ENCODE data around the gene EDDM13.
"Not testable (repeated sequence)": the region's sequence is repeated elsewhere in the genome, so short reads cannot be mapped to it uniquely, and the experiment has no call there.

The EDDM13 gene

GRCh38 chr19:56272161-56272798 lies at the start of gene EDDM13:
EDDM13 (plus strand) TSS chr19:56272748; CDS start chr19:56272835, 87 bp downstream.
- no peak for DNase-seq

DNA sequence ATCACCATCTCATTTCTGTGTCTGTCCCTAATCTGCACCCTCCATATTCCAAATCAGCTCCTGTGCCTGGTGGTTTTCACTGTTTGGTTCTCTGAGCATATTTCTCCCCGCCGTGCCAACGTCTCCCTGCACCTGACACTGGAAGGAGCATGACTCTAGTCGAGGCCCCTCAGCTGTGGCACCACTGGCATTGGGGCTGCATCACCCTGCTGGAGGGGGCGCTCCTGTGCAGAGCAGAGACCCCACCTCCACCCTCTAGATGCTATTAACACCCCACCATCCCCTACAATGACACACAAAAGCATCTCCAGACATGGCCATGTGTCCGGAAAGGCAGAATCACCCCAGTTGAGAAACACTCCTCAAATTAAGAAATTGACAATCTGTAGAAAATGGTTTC lies 49.6 kb upstream of the EDDM13 start:
- DNase-seq = no peak

- no peak for DNase-seq
Observed at GRCh38 chr19:56223481-56223880, 49.1 kb upstream of the EDDM13 start.

- DNase-seq = no peak
Observed at GRCh38 chr19:56245121-56245740, 27.3 kb upstream of the EDDM13 start.

GRCh38 chr19:56245764-56246163 lies 26.8 kb upstream of the EDDM13 start:
- DNase-seq = not testable (repeated sequence)

- DNase-seq = peak; percentile 94
Observed at GRCh38 chr19:56248736-56249338, 23.7 kb upstream of the EDDM13 start.

GRCh38 chr19:56252699-56253422 lies 19.7 kb upstream of the EDDM13 start:
- DNase-seq = peak; percentile 92

- DNase-seq = peak; percentile 93
Observed at GRCh38 chr19:56253737-56254136, 18.8 kb upstream of the EDDM13 start.

GRCh38 chr19:56258272-56258671 lies 14.3 kb upstream of the EDDM13 start:
- DNase-seq = no peak

- DNase-seq = no peak
Observed at GRCh38 chr19:56261145-56261544, 11.4 kb upstream of the EDDM13 start.

GRCh38 chr19:56261932-56262331 lies 10.6 kb upstream of the EDDM13 start:
- not testable (repeated sequence) for DNase-seq

- DNase-seq = peak; percentile 31
Observed at GRCh38 chr19:56263319-56263718, 9.2 kb upstream of the EDDM13 start.

DNA sequence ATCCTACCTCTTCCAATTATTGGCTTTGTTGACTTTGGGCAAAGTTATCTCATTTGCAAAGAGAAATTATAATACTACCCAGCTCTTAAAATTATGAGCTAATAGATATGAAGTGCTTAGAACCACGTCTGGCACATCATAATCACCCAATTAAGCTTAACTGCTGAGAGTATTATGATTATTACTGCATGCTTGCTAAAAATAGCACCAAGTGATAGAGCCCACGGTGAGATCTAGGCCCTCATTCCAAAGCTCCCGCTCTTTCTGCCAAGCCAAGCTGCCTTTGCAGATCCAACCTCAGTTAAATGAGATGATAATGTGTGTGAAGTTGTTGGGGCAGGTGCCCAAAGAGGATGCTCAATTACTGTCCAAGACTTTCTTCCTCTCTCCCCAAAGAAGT lies 6.5 kb upstream of the EDDM13 start:
- DNase-seq = no peak

DNA sequence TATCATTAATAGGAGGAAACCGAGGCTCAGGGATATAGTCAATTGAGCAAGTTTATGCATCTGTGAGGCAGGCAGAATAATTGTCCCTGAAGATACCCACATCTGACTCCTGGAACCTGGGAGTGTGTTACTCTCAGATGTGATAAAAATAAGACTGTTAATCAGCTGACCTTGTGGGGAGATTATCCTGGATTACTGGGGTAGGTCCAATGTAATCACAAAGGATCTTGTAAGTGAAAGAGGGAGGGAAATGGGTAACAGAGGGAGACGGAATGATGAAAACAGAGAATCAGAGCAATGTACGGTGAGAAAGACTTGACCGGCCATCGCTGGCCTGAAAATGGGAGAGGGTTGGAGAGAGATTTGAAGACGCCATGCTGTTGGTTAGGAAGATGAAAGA lies 3.2 kb upstream of the EDDM13 start:
- no peak for DNase-seq

- peak; percentile 92 for DNase-seq
Observed at GRCh38 chr19:56270676-56271075, 1.9 kb upstream of the EDDM13 start.

DNA sequence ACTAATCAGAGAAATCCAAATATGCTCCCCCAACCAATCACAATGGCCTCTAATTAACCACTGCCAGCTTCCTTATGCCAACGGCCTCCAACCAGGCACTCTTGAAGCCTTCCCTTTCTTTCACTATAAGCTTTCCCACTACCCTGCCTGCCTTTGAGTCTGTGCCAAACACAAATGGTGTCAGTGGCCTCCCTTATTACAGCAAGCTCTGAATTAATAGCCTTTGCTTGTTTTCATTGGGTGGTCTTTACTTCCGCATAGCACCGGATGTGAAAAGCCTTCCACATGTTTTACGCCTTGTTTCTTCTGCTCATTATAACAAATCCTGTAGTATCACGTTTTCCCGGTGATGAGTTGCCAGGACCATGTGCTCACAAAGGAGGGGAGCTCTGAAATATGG lies 1.4 kb upstream of the EDDM13 start:
- no peak for DNase-seq

- DNase-seq = no peak
Observed at GRCh38 chr19:56273563-56274117, 1.1 kb downstream of the EDDM13 start.

- DNase-seq = no peak
Observed at GRCh38 chr19:56282809-56283208, 10.3 kb downstream of the EDDM13 start.

GRCh38 chr19:56284746-56285145 lies 12.2 kb downstream of the EDDM13 start:
- DNase-seq = no peak

GRCh38 chr19:56290104-56290503 lies 17.6 kb downstream of the EDDM13 start:
- no peak for DNase-seq

- no peak for DNase-seq
Observed at GRCh38 chr19:56291867-56292266, 19.3 kb downstream of the EDDM13 start.

- DNase-seq = no peak
Observed at GRCh38 chr19:56294549-56294948, 22.0 kb downstream of the EDDM13 start.

Measured in hematopoietic multipotent progenitor cell treated with erythropoietin and hydrocortisone succinate and interleukin-3 and kit ligand, for 4 days (in vitro differentiated cells).